NCI-H2081 treated with DMSO at 0.1 percent for 48 hours (cell line): ENCODE results near the gene NCKAP5.

Experiments used
- DNase-seq: peaks from one replicate; lab custom pipeline; 2025; lab: John Stamatoyannopoulos, UW

Gene NCKAP5

DNA sequence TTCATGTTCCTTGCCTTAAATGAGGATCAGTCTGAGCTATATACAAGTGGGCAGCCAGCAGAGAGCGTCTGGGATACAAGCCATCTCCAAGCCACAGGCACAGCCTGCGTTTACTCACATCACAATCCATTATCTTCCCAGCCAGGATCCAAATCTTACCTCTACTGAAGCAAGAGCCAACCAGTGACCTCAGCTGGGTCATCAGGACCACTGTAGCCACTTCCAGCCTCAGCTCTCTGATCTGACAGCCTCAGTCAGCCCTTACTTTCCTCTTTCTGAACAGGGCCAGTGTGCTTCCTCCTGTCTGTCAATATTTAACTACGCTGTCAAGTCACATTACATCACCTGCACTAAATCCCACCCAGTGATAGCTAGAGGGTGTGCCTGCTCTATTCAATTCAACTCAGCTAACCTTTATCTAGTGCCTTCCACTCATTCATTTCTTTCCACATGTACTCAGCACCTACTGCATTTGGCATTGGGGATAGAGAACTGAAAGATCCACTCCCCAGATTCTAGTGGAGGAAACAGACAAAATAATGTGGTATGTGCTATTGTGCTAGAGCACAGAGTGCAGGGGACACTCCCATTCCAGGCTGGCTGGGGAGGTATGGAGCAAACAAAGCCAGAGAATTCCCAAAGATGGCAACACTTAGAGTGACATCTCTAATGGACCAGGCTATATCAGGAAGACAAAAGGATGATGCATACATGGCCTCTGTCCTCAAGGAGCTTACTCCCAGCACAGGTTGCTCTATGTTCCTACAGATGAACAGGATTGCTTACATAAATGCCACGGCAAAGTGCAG is 146.5 kb downstream of the NCKAP5 start:
- DNase-seq, result no peak

DNA sequence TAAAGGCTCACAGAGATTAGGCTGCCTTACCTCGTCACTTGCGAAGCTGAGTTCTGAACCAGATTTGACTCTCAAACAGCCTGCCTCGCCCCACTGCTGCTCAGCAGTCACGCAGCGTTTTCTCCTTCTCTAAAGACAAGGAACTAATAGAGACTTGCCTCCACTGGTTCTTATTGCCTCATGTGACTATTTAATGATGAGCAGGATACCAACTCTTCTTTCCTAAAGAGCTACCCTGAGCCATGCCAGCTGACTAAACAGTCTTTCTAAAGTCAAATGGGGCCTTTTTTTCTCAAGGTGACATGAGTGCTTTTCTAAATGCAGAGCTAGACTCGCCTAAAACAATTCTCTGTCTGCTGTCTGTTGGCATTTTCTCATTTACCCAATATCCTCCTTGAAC is 147.5 kb downstream of the NCKAP5 start:
- no peak for DNase-seq

GRCh38 chr2:133418671-133419070 is 149.6 kb downstream of the NCKAP5 start:
- no peak for DNase-seq

- no peak for DNase-seq
Measured at GRCh38 chr2:133418021-133418420, 150.2 kb downstream of the NCKAP5 start.

- DNase-seq, result no peak
Measured at GRCh38 chr2:133417415-133417814, 150.8 kb downstream of the NCKAP5 start.

GRCh38 chr2:133416736-133417135 is 151.5 kb downstream of the NCKAP5 start:
- DNase-seq, result no peak

DNA sequence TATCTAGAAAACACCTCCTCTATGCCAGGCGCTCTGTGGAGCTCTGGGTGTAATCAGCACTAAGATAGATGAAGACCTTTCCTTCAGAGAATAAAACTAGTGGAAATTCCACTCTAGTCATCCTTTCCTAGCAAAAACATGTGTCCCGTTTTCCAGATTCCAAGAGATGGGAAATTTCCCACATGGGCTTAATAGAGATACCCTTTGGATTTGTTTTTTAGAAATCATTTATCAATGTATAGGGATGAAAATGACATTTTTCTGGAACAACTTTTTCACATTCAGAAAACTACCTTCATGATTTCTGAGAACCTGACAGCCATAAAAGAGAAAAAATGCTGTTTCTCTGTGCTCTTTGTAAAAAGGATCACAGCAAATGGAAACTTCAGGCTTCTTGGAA is 152.1 kb downstream of the NCKAP5 start:
- no peak for DNase-seq

DNA sequence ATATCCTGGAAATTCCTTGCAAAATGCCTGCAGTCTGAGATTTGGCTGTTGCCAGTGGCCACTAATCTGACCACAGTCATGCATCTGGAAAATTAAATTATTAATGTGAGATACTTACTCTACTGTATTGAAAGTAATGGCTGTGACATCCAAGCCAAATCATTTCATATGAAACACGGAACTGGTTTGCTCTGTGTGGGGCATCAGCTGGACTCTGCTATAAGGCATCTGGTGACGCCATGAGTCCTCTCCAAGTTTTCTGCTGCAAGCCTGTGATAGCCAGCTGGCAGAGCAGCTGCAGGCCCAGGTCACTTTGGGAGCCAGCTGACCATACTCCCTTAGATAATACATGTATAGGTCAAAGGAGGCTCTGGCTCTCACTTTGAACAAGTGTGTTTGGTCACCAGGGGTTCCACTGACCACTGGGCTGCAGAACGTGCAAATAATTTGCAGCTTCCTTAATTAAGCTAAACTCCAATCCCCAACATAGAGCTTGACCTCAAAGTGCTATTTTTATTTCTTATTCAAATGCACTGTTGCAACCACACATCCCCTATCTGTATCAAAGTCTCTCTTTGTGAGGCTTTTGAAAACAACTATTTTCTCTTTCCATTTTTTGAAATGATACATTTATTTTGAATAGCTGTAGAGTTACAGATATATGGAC is 152.9 kb downstream of the NCKAP5 start:
- DNase-seq, result no peak

GRCh38 chr2:133414486-133415209 is 153.6 kb downstream of the NCKAP5 start:
- DNase-seq, result no peak

DNA sequence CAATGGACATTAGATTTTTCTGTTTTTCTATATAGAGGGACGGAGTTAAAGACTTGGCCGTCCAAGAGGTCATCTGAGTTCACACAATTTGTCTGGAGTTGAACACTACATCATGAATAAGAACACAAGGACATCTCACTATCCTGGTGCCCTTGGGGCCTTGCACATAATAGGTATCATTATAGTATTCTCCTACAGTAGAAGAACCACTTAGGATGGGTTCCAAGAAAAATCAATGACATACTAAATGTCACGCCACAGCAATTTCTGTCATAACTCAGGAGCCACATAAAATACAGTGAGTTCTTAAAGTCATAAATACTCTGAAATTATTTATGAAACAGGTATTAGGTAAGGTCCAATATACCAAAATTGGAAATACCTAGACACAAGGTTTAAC is 154.4 kb downstream of the NCKAP5 start:
- no peak for DNase-seq

DNA sequence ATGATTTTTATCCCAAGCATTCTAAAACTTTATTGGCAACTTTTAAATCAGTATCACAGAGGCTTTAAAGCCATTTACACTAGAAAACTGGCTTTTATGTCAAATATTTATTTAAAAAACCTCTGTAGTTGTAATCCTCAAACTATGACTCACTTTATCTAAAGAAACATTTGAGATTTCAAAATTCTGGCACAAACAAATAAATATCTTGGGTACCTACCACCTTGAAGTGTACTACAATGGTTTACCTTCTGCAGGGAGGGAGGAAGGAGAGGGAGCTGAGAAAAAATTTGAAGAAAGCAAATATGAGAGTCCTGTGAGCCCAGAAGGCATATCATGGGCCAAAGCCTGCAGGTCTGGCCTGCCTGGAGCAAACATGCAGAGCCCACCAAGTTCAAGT is 155.6 kb downstream of the NCKAP5 start:
- DNase-seq, result no peak

DNA sequence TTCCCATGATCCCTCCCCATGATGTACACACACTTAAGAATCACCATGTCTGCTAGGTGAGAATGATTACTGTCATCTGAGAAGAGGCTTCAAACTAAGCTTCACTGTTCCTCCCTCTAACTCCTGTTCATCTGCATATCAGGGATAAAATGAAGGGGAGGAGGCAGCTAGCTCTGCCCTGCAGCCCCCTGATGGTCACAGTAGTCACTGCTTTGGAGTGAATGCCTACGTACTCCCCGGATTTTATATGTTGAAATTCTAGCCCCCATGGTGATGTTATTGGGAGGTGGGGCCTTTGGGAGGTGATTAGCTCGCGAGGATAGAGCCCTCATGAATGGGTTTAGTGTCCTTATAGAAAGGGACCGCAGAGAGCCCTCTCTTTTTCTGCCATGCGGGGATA is 156.4 kb downstream of the NCKAP5 start:
- no peak for DNase-seq

- DNase-seq, result no peak
Measured at GRCh38 chr2:133411101-133411500, 157.2 kb downstream of the NCKAP5 start.

DNA sequence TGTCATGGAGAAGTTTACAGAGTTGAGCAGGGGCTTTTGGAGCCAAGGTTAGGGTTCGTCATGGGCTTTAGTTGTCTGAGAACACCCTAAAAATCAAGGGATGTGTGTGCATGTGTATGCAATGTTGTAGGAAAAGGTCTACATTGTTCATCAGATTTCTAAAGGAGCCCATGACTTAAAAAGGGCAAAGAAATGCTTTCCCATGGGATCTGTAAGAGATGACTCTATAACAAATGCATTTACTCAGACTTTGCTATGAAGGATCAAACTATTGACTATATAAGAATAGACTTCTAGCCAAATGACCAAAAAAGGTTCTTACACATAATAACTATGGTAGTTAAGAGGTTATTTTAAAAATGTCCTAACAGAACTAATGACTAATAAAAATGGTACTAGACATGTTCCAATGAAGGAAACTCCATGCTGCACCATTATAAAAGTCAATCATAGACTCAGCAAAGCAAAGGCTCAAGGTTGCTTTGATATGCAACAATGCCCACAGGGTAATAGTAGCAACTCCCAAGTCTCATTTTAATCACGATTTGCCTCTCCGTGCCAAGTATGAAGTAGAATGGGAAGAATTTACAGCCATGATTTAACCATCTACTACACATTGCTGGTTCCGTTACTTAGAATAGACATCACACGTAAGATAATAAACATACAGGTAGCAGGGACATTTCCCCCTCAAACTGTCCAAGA is 158.5 kb downstream of the NCKAP5 start:
- no peak for DNase-seq

DNA sequence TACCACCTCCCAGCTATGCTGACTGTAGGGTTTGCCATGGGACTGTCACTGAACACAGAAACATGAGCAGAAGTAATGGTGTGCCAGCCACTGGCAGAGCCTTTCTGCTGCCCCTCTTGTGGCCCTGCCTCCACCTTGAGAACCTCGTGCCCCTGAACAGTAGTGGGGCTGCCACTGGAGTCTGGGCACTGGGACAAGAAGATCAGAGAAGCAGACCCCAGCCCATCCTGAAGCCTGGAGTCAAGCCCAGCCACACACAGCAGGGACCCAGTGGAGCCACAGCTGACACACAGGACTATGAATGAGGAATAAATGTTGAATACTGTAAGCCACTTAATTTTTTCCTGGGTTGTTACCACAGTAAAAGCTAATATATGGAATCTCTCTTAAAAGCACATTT is 159.6 kb downstream of the NCKAP5 start:
- DNase-seq, result no peak

DNA sequence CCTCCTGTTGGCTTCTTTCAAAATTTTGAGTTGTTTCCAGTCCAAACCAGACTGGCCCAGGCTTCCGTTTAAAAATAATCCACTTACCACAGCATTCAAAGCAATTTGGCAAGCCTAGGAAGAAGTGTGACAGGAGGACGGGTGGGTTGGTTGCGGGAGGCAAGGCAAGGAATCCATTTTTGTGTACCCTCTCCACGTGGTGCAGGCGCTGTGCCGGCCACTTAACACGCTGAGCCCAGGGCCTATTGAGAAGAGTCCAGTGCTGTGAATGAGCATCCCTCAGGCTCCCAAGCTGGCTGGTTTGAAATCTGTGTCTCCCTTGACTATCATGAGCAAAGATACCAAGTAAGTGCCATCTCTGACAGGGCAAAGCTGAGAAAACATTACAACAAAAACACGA is 160.9 kb downstream of the NCKAP5 start:
- no peak for DNase-seq

DNA sequence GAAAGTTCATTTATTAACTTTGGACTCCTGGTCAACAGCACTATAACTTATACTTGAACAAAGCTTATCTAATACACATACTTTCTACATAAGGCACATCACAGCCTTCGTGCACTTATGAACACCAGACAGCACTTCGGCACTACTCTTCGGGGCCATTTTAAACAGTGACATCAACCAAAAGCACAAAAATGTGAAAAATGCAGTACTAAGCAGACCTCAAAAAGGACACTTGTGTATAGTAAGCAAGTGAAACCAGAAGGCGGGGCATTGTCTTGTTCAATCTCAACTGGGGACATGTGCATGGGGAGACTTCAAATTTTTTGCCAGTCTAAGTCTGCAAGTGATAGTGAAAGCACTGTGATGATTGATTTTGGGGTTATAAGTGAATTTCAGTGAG is 163.0 kb downstream of the NCKAP5 start:
- DNase-seq, result no peak

DNA sequence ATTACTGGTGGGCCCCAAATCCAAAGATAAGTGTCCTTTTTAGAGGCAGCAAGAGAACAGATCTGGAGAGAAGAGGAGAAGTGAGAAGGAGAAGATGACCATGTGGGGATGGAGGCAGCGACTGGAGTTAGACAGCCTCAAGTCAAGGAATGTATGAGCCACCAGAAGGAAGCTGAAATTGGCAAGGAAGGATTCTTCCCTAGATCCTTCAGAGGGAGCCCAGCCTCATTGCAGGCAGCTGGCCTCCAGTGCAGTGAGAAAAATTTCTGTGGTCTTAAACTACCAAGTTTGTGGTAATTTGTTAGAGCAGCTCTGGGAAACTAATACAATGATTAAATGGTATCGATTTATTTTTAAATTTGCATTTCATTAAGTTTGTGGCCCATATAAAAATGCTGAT is 167.9 kb downstream of the NCKAP5 start:
- DNase-seq, result no peak

- no peak for DNase-seq
Measured at GRCh38 chr2:133393895-133394294, 174.4 kb downstream of the NCKAP5 start.

GRCh38 chr2:133390156-133390555 is 178.1 kb downstream of the NCKAP5 start:
- DNase-seq, result no peak

GRCh38 chr2:133389569-133389968 is 178.7 kb downstream of the NCKAP5 start:
- no peak for DNase-seq

DNA sequence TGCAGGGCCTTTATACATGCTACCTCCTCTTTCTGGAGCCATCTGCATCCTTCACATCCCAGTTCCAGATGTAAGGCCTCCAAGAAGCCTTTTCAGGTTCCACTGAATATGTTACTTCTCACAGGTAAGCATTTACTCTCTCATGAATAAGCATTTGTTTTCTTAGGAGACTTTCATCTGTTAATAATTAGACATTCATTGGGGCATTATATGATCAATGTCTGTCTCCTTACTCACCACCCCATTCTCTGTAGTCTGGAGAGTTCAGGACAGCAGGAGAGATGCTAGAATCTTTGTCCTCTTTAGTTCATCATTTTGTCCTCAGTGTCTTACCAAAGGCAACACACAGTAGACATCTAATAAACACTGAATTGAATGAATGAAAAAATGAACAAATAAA is 185.7 kb downstream of the NCKAP5 start:
- no peak for DNase-seq
